Measurements from ENCODE around the gene APC. TPM values are rescaled to one million over a fixed set of nuclear protein-coding genes. Genes with fewer than 3 reads are reported as not detected.

APC gene
- total and polyA plus RNA-seq, 2 of the 13 experiments (the other 11 are each of a cell fraction or from before 2014, with no cell fraction given): 6.1 to 19.0 TPM

GRCh38 chr5:112697833-112698232 is 39.9 kb upstream of the APC start (continued):
- TF ChIP-seq SNRNP70 (IDR thresholded peaks at IDR 0.05; ENCODE audit: low read depth, low read length) (no peak), CCDC6 (CRISPR knock-in tag; IDR thresholded peaks at IDR 0.05) (no peak), REXO4 (CRISPR knock-in tag; IDR thresholded peaks at IDR 0.05; ENCODE audit: borderline replicate concordance) (no peak)

- H3K4me2 ChIP-seq (ENCODE audit: low read depth, low read length): no peak overlapping the region
- no peaks in the 10 kb centered on the region for H4K20me1 ChIP-seq (ENCODE audit: insufficient read depth, low read length)
- H3K79me2 ChIP-seq (ENCODE audit: insufficient read depth, low read length): peaks cover 12% of the 10 kb centered on the region
- in situ Hi-C loops (cut with HindIII; ENCODE audit: extremely low pct_ligation_motif_present, low pct_unique_long_range_greater_than_20kb) (no loop called here), intact Hi-C loops (cut with micrococcal nuclease; ENCODE audit: unreplicated experiment) (no loop called here)
- H3K9ac ChIP-seq (ENCODE audit: insufficient read depth, low read depth, low read length): no peak overlapping the region
- H3K4me3 ChIP-seq (replicated peaks in 1 of 3; ENCODE audit: insufficient read depth in 1 of 3, low read depth in 2 of 3, low read length in 3 of 3): no peak overlapping the region
- no peaks in the 10 kb centered on the region for H3K36me3 ChIP-seq (replicated peaks in 1 of 2; ENCODE audit: control insufficient read depth in 1 of 2, insufficient read depth in 2 of 2, low read length in 2 of 2)
- ChIA-PET CTCF (ENCODE audit: low intra/inter-chr PET ratio, low total read pairs) (no interaction called here), POLR2A (no interaction called here)
- H2AFZ ChIP-seq (ENCODE audit: low read length): no peak overlapping the region
- no TSS peak for BruUV-seq (replicated peaks)
- H3K27me3 ChIP-seq (ENCODE audit: control insufficient read depth in 1 of 2, insufficient read depth in 2 of 2, low read length in 2 of 2): peaks cover 0 to 1% of the 10 kb centered on the region in 2 experiments; a peak in 1 of 5 replicates
- no peak for FAIRE-seq
- 21% methylated on average over 7 of the region's 7 CpGs for WGBS (ENCODE audit: low lambda C conversion rate)
- TF ChIP-seq NR2F1 (CRISPR knock-in tag; IDR thresholded peaks at IDR 0.05) (no peak), ZNF83 (CRISPR knock-in tag; IDR thresholded peaks at IDR 0.05; ENCODE audit: borderline replicate concordance) (no peak), KDM2A (CRISPR knock-in tag; IDR thresholded peaks at IDR 0.05; ENCODE audit: borderline replicate concordance, low read depth) (no peak), MED1 (CRISPR knock-in tag; IDR thresholded peaks at IDR 0.05) (no peak), PHB2 (IDR thresholded peaks at IDR 0.05; ENCODE audit: partially characterized antibody) (no peak), HES4 (CRISPR knock-in tag; IDR thresholded peaks at IDR 0.05; ENCODE audit: borderline replicate concordance) (no peak), YY1 (IDR thresholded peaks at IDR 0.05; ENCODE audit: insufficient read depth, insufficient replicate concordance, low read depth, low read length) (no peak), RXRB (CRISPR knock-in tag; IDR thresholded peaks at IDR 0.05; ENCODE audit: borderline replicate concordance) (no peak), ZFP1 (CRISPR knock-in tag; IDR thresholded peaks at IDR 0.05) (no peak), SCMH1 (CRISPR knock-in tag; IDR thresholded peaks at IDR 0.05; ENCODE audit: borderline replicate concordance) (no peak), CC2D1A (CRISPR knock-in tag; IDR thresholded peaks at IDR 0.05) (no peak), ELF4 (CRISPR knock-in tag; IDR thresholded peaks at IDR 0.05; ENCODE audit: borderline replicate concordance) (no peak), SSRP1 (CRISPR knock-in tag; IDR thresholded peaks at IDR 0.05) (no peak), ZMAT5 (CRISPR knock-in tag; IDR thresholded peaks at IDR 0.05; ENCODE audit: borderline replicate concordance, low read depth) (no peak), ZNF558 (CRISPR knock-in tag; IDR thresholded peaks at IDR 0.05; ENCODE audit: borderline replicate concordance) (no peak), ZNF839 (CRISPR knock-in tag; IDR thresholded peaks at IDR 0.05; ENCODE audit: borderline replicate concordance) (no peak), ATF5 (CRISPR knock-in tag; IDR thresholded peaks at IDR 0.05; ENCODE audit: low read depth) (no peak), ELF1 (CRISPR knock-in tag; IDR thresholded peaks at IDR 0.05) (no peak)
- no peak for DNase-seq (ENCODE audit: low spot score)
- no peak for ATAC-seq
- no peak overlapping the region for H3K27ac ChIP-seq (ENCODE audit: extremely low read length, insufficient read depth, low read length)
- H3K4me1 ChIP-seq (ENCODE audit: insufficient read depth, low read length): peaks cover 22% of the 10 kb centered on the region
- no peaks in the 10 kb centered on the region for H3K9me3 ChIP-seq (ENCODE audit: low read length)
Measured at GRCh38 chr5:112703866-112704820, 33.5 kb upstream of the APC start.
